ENCODE data around the gene CXorf65.
A peak's percentile ranks its signal among the peaks of the same experiment; 100 is the strongest.

Gene CXorf65

GRCh38 chrX:71118032-71118984, 11.8 kb upstream of the CXorf65 start, which contains the start of gene MED12:
MED12 (plus strand) TSS chrX:71118596; CDS start chrX:71118755, 159 bp downstream.
- TF ChIP-seq CTCF (conservative IDR thresholded peaks at IDR 0.05; ENCODE audit: low read depth, low read length) = no peak
- DNase-seq (ENCODE audit: low read depth) = peak; percentile 80

GRCh38 chrX:71117358-71117757, 10.8 kb upstream of the CXorf65 start:
- TF ChIP-seq CTCF (conservative IDR thresholded peaks at IDR 0.05; ENCODE audit: low read depth, low read length) = no peak
- no peak overlapping the region for H3K4me3 ChIP-seq (ENCODE audit: low read depth, low read length)
- DNase-seq (ENCODE audit: low read depth) = no peak

More at GRCh38 chrX:71118032-71118984, 11.8 kb upstream of the CXorf65 start, which contains the start of gene MED12:
- H3K4me3 ChIP-seq (ENCODE audit: low read depth, low read length) = peak within 1 kb of the TSS; percentile 72

GRCh38 chrX:71111921-71112431, 5.4 kb upstream of the CXorf65 start:
- TF ChIP-seq CTCF (conservative IDR thresholded peaks at IDR 0.05; ENCODE audit: low read depth, low read length) = no peak
- H3K4me3 ChIP-seq (ENCODE audit: low read depth, low read length) = no peak overlapping the region
- DNase-seq (ENCODE audit: low read depth) = no peak

- H3K4me3 ChIP-seq (ENCODE audit: low read depth, low read length) = no peak within 1 kb of the TSS
- TF ChIP-seq CTCF (conservative IDR thresholded peaks at IDR 0.05; ENCODE audit: low read depth, low read length) = no peak
- DNase-seq (ENCODE audit: low read depth) = no peak
Measured at GRCh38 chrX:71111141-71111843, 4.8 kb upstream of the CXorf65 start, which contains the start of gene IL2RG. IL2RG (minus strand) TSS chrX:71111577; CDS start chrX:71111539, 38 bp downstream.

GRCh38 chrX:71109051-71109450, 2.5 kb upstream of the CXorf65 start:
- H3K4me3 ChIP-seq (ENCODE audit: low read depth, low read length) = no peak overlapping the region
- no peak for DNase-seq (ENCODE audit: low read depth)
- no peak for TF ChIP-seq CTCF (conservative IDR thresholded peaks at IDR 0.05; ENCODE audit: low read depth, low read length)

- DNase-seq (ENCODE audit: low read depth) = no peak
- H3K4me3 ChIP-seq (ENCODE audit: low read depth, low read length) = no peak overlapping the region
- no peak for TF ChIP-seq CTCF (conservative IDR thresholded peaks at IDR 0.05; ENCODE audit: low read depth, low read length)
Measured at GRCh38 chrX:71107762-71108360, 1.3 kb upstream of the CXorf65 start.
